HG03460 (cell line): ENCODE measurements around the gene GSTP1.
A peak's percentile ranks its signal among the peaks of the same experiment; 100 is the strongest.
"Not testable (repeated sequence)": the region's sequence is repeated elsewhere in the genome, so short reads cannot be mapped to it uniquely, and the experiment has no call there.

Experiments used
- ATAC-seq: cut with Tn5 transposase; IDR thresholded peaks from one replicate; pipeline ENCODE4 v1.9.1; 2021; ENCODE audit not compliant: unreplicated experiment

Gene GSTP1

GRCh38 chr11:67594480-67594879 lies 10.9 kb downstream of the GSTP1 start:
- no peak for ATAC-seq

- no peak for ATAC-seq
Measured at GRCh38 chr11:67596753-67597300, 13.2 kb downstream of the GSTP1 start.

- not testable (repeated sequence) for ATAC-seq
Measured at GRCh38 chr11:67597458-67597857, 13.8 kb downstream of the GSTP1 start.

- ATAC-seq = not testable (repeated sequence)
Measured at GRCh38 chr11:67597963-67598362, 14.4 kb downstream of the GSTP1 start.

- ATAC-seq = no peak
Measured at GRCh38 chr11:67599149-67599548, 15.5 kb downstream of the GSTP1 start.

- peak; percentile 74 for ATAC-seq
Measured at GRCh38 chr11:67600324-67601029, 16.9 kb downstream of the GSTP1 start.

- no peak for ATAC-seq
Measured at GRCh38 chr11:67601098-67601497, 17.5 kb downstream of the GSTP1 start.

GRCh38 chr11:67604119-67604518 lies 20.5 kb downstream of the GSTP1 start:
- ATAC-seq = not testable (repeated sequence)

- ATAC-seq = no peak
Measured at GRCh38 chr11:67604815-67605214, 21.2 kb downstream of the GSTP1 start.

- no peak for ATAC-seq
Measured at GRCh38 chr11:67605231-67606011, 21.8 kb downstream of the GSTP1 start.

- ATAC-seq = no peak
Measured at GRCh38 chr11:67606093-67606491, 22.5 kb downstream of the GSTP1 start.

GRCh38 chr11:67606492-67607295 lies 23.1 kb downstream of the GSTP1 start, which contains the start of gene NDUFV1:
TSS of gene NDUFV1 (plus strand) at chr11:67606936. CDS start at chr11:67607005, 69 bp downstream.
- peak; percentile 97 for ATAC-seq

GRCh38 chr11:67607507-67607906 lies 23.9 kb downstream of the GSTP1 start:
- no peak for ATAC-seq

- no peak for ATAC-seq
Measured at GRCh38 chr11:67608486-67608885, 24.9 kb downstream of the GSTP1 start.

GRCh38 chr11:67609316-67609715 lies 25.7 kb downstream of the GSTP1 start:
- no peak for ATAC-seq

GRCh38 chr11:67610302-67610868 lies 26.8 kb downstream of the GSTP1 start:
- ATAC-seq = no peak

GRCh38 chr11:67611165-67611564 lies 27.6 kb downstream of the GSTP1 start:
- ATAC-seq = no peak

GRCh38 chr11:67611704-67612587 lies 28.3 kb downstream of the GSTP1 start:
- ATAC-seq = no peak

- no peak for ATAC-seq
Measured at GRCh38 chr11:67612751-67613150, 29.1 kb downstream of the GSTP1 start.
